K562 (cell line): Measurements from ENCODE around the gene MCCC2.

Source experiments
- DEAF1 ChIP-seq: fragments of 450-650 bp; formaldehyde crosslinking; IDR thresholded peaks from 2 replicates; pipeline ENCODE4 v1.4.0; 2020; ENCODE audit warnings: mild to moderate bottlenecking, moderate library complexity
- ZNF444 ChIP-seq: fragments of 250-450 bp; sonication (Bioruptor Pico); IDR thresholded peaks from 2 replicates; pipeline ENCODE4 v1.4.0; 2020; ENCODE audit warnings: mild to moderate bottlenecking, moderate library complexity

- TF ChIP-seq ZNF444 (CRISPR knock-in tag) (no peak), DEAF1 (CRISPR knock-in tag) (no peak)
Measured at GRCh38 chr5:71699751-71700150, 112.6 kb downstream of the MCCC2 start.
